ENCODE results near the gene EAF1. TPM values are rescaled to one million over a fixed set of nuclear protein-coding genes. Genes with fewer than 3 reads are reported as not detected.

EAF1 gene
- total and polyA plus RNA-seq, 12 donors, result 2.6 to 30.6 (median 20.3) TPM

GRCh38 chr3:15401936-15402335, 25.5 kb upstream of the EAF1 start:
- 74 to 84% (median 80%) methylated on average over 4 of the region's 4 CpGs for WGBS, 4 donors
- H3K27ac ChIP-seq, result no peak overlapping the region
- H3K27me3 ChIP-seq, result no peaks in the 10 kb centered on the region
- no peak overlapping the region for H3K4me3 ChIP-seq
- H3K9me3 ChIP-seq (replicated peaks in 1 of 3), result no peaks in the 10 kb centered on the region
- no peak for DNase-seq
- peaks cover 0 to 7% of the 10 kb centered on the region in 2 donors for H3K4me1 ChIP-seq (replicated peaks in 1 of 2)
- intact Hi-C loops (cut with DNase I), result loop anchor here (5.0 to 10.0 kb wide), 5 partner anchors 135 to 297 kb away; partner anchors contain the start of gene CAPN7 (in 1 of the 2)
- TF ChIP-seq POLR2A (IDR thresholded peaks at IDR 0.05) (no peak), CTCF (IDR thresholded peaks at IDR 0.05) (no peak)
- H3K36me3 ChIP-seq (replicated peaks in 1 of 2), result no peaks in the 10 kb centered on the region

- no peak overlapping the region for H3K27ac ChIP-seq
- no peaks in the 10 kb centered on the region for H3K27me3 ChIP-seq
- TF ChIP-seq POLR2A (IDR thresholded peaks at IDR 0.05), result no peak
- no peak for TF ChIP-seq CTCF (IDR thresholded peaks at IDR 0.05)
- no peaks in the 10 kb centered on the region for H3K36me3 ChIP-seq (replicated peaks in 1 of 2)
- DNase-seq, result no peak
- H3K9me3 ChIP-seq (replicated peaks in 1 of 3), result no peaks in the 10 kb centered on the region
- H3K4me3 ChIP-seq, result no peak overlapping the region
- intact Hi-C loops (cut with DNase I), result loop anchor here (5.0 to 10.0 kb wide), 5 partner anchors 136 to 299 kb away; partner anchors contain the start of gene CAPN7 (in 1 of the 2)
- 61 to 88% (median 72%) methylated on average over 3 of the region's 3 CpGs for WGBS, 4 donors
- peaks cover 0 to 7% of the 10 kb centered on the region in 2 donors for H3K4me1 ChIP-seq (replicated peaks in 1 of 2)
Observed at GRCh38 chr3:15403495-15403894, 23.9 kb upstream of the EAF1 start.

- Histone ChIP-seq H3K36me3 (replicated peaks in 1 of 2) (no peaks in the 10 kb centered on the region), H3K4me1 (replicated peaks in 1 of 2) (peaks cover 0 to 7% of the 10 kb centered on the region in 2 donors), H3K27ac (no peak overlapping the region), H3K27me3 (no peaks in the 10 kb centered on the region), H3K4me3 (no peak overlapping the region), H3K9me3 (replicated peaks in 1 of 3) (no peaks in the 10 kb centered on the region)
- TF ChIP-seq CTCF (IDR thresholded peaks at IDR 0.05), result no peak
- no peak for TF ChIP-seq POLR2A (IDR thresholded peaks at IDR 0.05)
- DNase-seq, result no peak
- WGBS, 4 donors, result 73 to 86% (median 80%) methylated on average over 3 of the region's 3 CpGs
- intact Hi-C loops (cut with DNase I), result loop anchor here (5.0 to 10.0 kb wide), 5 partner anchors 137 to 299 kb away; partner anchors contain the start of gene CAPN7 (in 1 of the 2)
Observed at GRCh38 chr3:15403965-15404364, 23.4 kb upstream of the EAF1 start.

- intact Hi-C loops (cut with DNase I), result loop anchor here (5.0 to 10.0 kb wide), 5 partner anchors 137 to 300 kb away; partner anchors contain the start of gene CAPN7 (in 1 of the 2)
- H3K27me3 ChIP-seq, result no peaks in the 10 kb centered on the region
- peaks cover 0 to 7% of the 10 kb centered on the region in 2 donors for H3K4me1 ChIP-seq (replicated peaks in 1 of 2)
- TF ChIP-seq CTCF (IDR thresholded peaks at IDR 0.05), result no peak
- no peak for TF ChIP-seq POLR2A (IDR thresholded peaks at IDR 0.05)
- no peak for DNase-seq
- no peaks in the 10 kb centered on the region for H3K9me3 ChIP-seq (replicated peaks in 1 of 3)
- 77 to 86% (median 78%) methylated on average over 1 of the region's 1 CpG for WGBS, 4 donors
- no peak overlapping the region for H3K4me3 ChIP-seq
- peak overlapping the region in 1 of 5 donors; percentile 22 for H3K27ac ChIP-seq
- no peaks in the 10 kb centered on the region for H3K36me3 ChIP-seq (replicated peaks in 1 of 2)
Observed at GRCh38 chr3:15404767-15405166, 22.6 kb upstream of the EAF1 start.

Data from adrenal gland (tissue), 12 donors.